Nephron (organoid): ENCODE measurements around the gene DNAJC7.

Source experiments
- H3K27ac Mint-ChIP-seq, 3 experiments: 2 replicates each; pipeline ENCODE4 v1.8.0; 2020; ENCODE audit warnings: mixed read lengths in 3 of 3, mild to moderate bottlenecking in 2 of 3, moderate library complexity in 1 of 3
- H3K27me3 Mint-ChIP-seq: 2 replicates; pipeline ENCODE4 v1.8.0; 2021; ENCODE audit warnings: low read depth, mild to moderate bottlenecking, moderate library complexity, mixed read lengths
- H3K36me3 Mint-ChIP-seq: 2 replicates; pipeline ENCODE4 v1.8.0; 2020; ENCODE audit warnings: low read depth, mixed read lengths
- H3K4me1 Mint-ChIP-seq: 2 replicates; pipeline ENCODE4 v1.8.0; 2020; ENCODE audit warnings: mixed read lengths
- H3K4me3 Mint-ChIP-seq, 3 experiments: 2 replicates each; pipeline ENCODE4 v1.8.0; 2020; ENCODE audit warnings: mild to moderate bottlenecking in 3 of 3, mixed read lengths in 3 of 3, moderate library complexity in 2 of 3
- H3K9me3 Mint-ChIP-seq: 2 replicates; pipeline ENCODE4 v1.8.0; 2020; ENCODE audit warnings: mixed read lengths
- CTCF ChIP-seq, 3 experiments: fragments of 200-600 bp; sonication (generic); IDR thresholded peaks; one replicate each; pipeline ENCODE4 v1.5.0; 2021; ENCODE audit warnings: antibody characterized with exemption in 3 of 3; ENCODE audit not compliant: unreplicated experiment in 3 of 3

The DNAJC7 gene

DNA sequence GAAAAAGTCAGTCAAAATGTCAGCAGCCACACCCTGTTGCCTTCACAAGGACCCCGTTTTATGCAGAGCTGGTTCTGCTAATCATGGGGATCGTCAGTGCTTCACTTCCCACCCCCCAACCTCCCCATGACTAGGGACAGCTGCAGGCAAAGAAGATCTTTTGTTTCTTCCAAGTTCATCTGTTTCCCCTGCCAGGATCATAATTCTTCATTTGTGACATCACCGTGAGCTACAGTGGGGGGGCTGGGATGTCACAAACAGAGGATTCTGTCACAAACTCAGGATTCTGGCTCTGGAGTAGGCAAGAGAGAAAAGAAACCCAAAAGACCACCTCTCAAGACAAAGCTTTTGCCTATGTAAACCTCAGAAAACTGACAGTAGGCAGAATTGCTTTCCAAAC lies 24.7 kb downstream of the DNAJC7 start:
- peaks cover 23% of the 10 kb centered on the region for H3K4me1 Mint-ChIP-seq
- no peaks in the 10 kb centered on the region for H3K9me3 Mint-ChIP-seq

GRCh38 chr17:41989702-41990419 lies 27.4 kb downstream of the DNAJC7 start:
- no peak overlapping the region for H3K4me3 Mint-ChIP-seq
- H3K9me3 Mint-ChIP-seq, result no peaks in the 10 kb centered on the region
- peaks cover 79% of the 10 kb centered on the region for H3K36me3 Mint-ChIP-seq
- H3K4me1 Mint-ChIP-seq, result peaks cover 38% of the 10 kb centered on the region
- H3K27ac Mint-ChIP-seq, result no peak overlapping the region
- no peak for TF ChIP-seq CTCF (IDR thresholded peaks at IDR 0.05; ENCODE audit: unreplicated experiment in 3 of 3)
- H3K27me3 Mint-ChIP-seq, result no peaks in the 10 kb centered on the region

More for the DNA sequence above, 24.7 kb downstream of the DNAJC7 start:
- Mint-ChIP-seq H3K4me3 (no peak overlapping the region), H3K36me3 (peaks cover 79% of the 10 kb centered on the region), H3K27ac (peak overlapping the region; percentile 74 to 92 (median 89)), H3K27me3 (no peaks in the 10 kb centered on the region)
- TF ChIP-seq CTCF (IDR thresholded peaks at IDR 0.05; ENCODE audit: unreplicated experiment in 3 of 3), result no peak

DNA sequence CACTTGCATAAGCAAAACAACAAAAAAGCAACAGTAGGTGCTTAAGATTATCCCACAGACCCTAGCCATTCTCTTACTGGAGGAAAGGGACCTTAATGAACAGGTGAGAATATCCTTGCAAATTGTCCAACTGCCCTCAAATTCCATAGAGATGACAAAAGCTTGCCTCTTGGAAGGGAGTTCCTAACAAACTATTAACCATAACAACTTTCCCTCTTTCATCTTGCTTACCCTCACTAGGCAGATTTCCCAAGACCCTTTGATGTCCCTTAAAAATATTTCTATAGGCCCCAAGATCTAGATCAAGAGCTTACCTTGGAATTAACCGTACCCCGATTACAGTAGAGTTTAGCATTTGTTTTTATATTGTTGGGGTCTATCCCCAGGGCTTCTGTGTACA lies 28.8 kb downstream of the DNAJC7 start:
- peaks cover 47% of the 10 kb centered on the region for H3K4me1 Mint-ChIP-seq
- H3K27me3 Mint-ChIP-seq, result no peaks in the 10 kb centered on the region
- H3K4me3 Mint-ChIP-seq, result no peak overlapping the region
- TF ChIP-seq CTCF (IDR thresholded peaks at IDR 0.05; ENCODE audit: unreplicated experiment in 3 of 3), result no peak
- H3K36me3 Mint-ChIP-seq, result peaks cover 78% of the 10 kb centered on the region
- H3K27ac Mint-ChIP-seq, result peak overlapping the region in 1 of 3 experiments; percentile 30
- H3K9me3 Mint-ChIP-seq, result no peaks in the 10 kb centered on the region

- H3K27ac Mint-ChIP-seq, result peak overlapping the region in 1 of 3 experiments; percentile 52
- H3K4me3 Mint-ChIP-seq, result no peak overlapping the region
- no peaks in the 10 kb centered on the region for H3K27me3 Mint-ChIP-seq
- no peak for TF ChIP-seq CTCF (IDR thresholded peaks at IDR 0.05; ENCODE audit: unreplicated experiment in 3 of 3)
- H3K9me3 Mint-ChIP-seq, result no peaks in the 10 kb centered on the region
- H3K4me1 Mint-ChIP-seq, result peaks cover 45% of the 10 kb centered on the region
- H3K36me3 Mint-ChIP-seq, result peaks cover 76% of the 10 kb centered on the region
Measured at GRCh38 chr17:41987642-41988041, 29.6 kb downstream of the DNAJC7 start.

DNA sequence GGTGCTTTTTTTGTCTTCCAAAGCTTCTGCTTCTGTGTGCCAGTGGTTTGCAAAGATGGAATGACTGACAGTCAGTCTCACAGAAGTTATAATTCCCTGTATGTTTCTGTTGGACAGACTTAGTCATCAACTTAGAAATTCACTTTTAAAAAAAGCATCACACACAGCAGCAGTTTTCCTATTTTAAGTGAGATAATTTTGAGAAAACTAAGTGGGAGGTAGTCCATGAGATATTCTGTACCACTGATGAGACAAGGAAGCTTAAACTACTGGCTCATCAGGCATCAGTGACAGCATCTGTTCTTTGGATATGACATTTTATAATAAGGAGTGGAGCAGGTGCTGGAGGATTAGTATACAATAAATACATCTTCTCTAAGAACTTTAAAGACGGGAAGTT lies 30.6 kb downstream of the DNAJC7 start:
- H3K9me3 Mint-ChIP-seq, result no peaks in the 10 kb centered on the region
- peaks cover 41% of the 10 kb centered on the region for H3K4me1 Mint-ChIP-seq
- TF ChIP-seq CTCF (IDR thresholded peaks at IDR 0.05; ENCODE audit: unreplicated experiment in 3 of 3), result no peak
- H3K27ac Mint-ChIP-seq, result peak overlapping the region in 2 of 3 experiments; percentile 52 to 61
- no peak overlapping the region for H3K4me3 Mint-ChIP-seq
- H3K27me3 Mint-ChIP-seq, result no peaks in the 10 kb centered on the region
- peaks cover 78% of the 10 kb centered on the region for H3K36me3 Mint-ChIP-seq

DNA sequence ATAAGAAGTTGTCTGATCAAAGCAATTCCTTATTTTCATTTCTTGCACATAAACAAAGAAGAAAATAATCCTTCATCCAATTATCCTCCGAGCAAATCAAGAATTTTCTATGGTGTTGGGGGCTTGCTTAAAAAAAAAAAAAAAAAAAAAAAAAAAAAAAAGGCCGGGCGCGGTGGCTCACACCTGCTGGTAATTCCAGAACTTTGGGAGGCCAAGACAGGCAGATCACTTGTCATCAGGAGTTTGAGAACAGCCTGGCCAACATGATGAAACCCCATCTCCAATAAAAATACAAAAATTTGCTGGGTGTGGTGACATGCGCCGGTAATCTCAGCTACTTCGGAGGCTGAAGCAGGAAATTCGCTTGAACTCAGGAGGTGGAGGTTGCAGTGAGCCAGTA lies 31.3 kb downstream of the DNAJC7 start:
- Mint-ChIP-seq H3K4me1 (peaks cover 34% of the 10 kb centered on the region), H3K27ac (peak overlapping the region in 2 of 3 experiments; percentile 52 to 61), H3K36me3 (peaks cover 76% of the 10 kb centered on the region), H3K4me3 (no peak overlapping the region), H3K27me3 (no peaks in the 10 kb centered on the region), H3K9me3 (no peaks in the 10 kb centered on the region)
- no peak for TF ChIP-seq CTCF (IDR thresholded peaks at IDR 0.05; ENCODE audit: unreplicated experiment in 3 of 3)
